ENCODE data around the gene CDKAL1. TPM values are rescaled to one million over a fixed set of nuclear protein-coding genes. Genes with fewer than 3 reads are reported as not detected.
"Not testable (repeated sequence)": the region's sequence is repeated elsewhere in the genome, so short reads cannot be mapped to it uniquely, and the experiment has no call there.

Gene CDKAL1
- total RNA-seq, 2 donors from 2014 or later = 23.5 to 26.4 TPM

- no peaks in the 10 kb centered on the region for H3K36me3 ChIP-seq (ENCODE audit: control insufficient read depth, insufficient read depth, low read length)
- Mint-ChIP-seq H3K4me3 (no peak overlapping the region), H3K27ac (no peak overlapping the region), H3K9me3 (no peaks in the 10 kb centered on the region), H3K27me3 (ENCODE audit: insufficient read depth) (no peaks in the 10 kb centered on the region), H3K4me1 (peaks cover 6% of the 10 kb centered on the region), H3K36me3 (ENCODE audit: low read depth) (peaks cover 4% of the 10 kb centered on the region)
- no peaks in the 10 kb centered on the region for H3K27me3 ChIP-seq (ENCODE audit: control insufficient read depth, insufficient read depth, low read length, poor library complexity, severe bottlenecking)
- WGBS, 2 experiments (ENCODE audit: insufficient coverage in 1 of 2, insufficient read length in 1 of 2) = 93 to 100% methylated on average over 1 to 4 of the region's 5 CpGs
- TF ChIP-seq CTCF (conservative IDR thresholded peaks at IDR 0.05) = no peak
- H3K9ac ChIP-seq (ENCODE audit: extremely low read depth, low read length, poor library complexity, severe bottlenecking) = no peak overlapping the region
- no peaks in the 10 kb centered on the region for H3K4me1 ChIP-seq (ENCODE audit: control insufficient read depth, insufficient read depth, low read length)
- H3K4me3 ChIP-seq (ENCODE audit: low read length) = no peak overlapping the region
- H3K27ac ChIP-seq (ENCODE audit: low read depth, low read length) = no peak overlapping the region
- peaks cover 3% of the 10 kb centered on the region for H3K9me3 ChIP-seq (ENCODE audit: control insufficient read depth, low read length)
- DNase-seq = no peak
These were observed 110.6 kb downstream of the CDKAL1 start for GRCh38 chr6:20644667-20645370.

- H3K27me3 ChIP-seq (ENCODE audit: control insufficient read depth, insufficient read depth, low read length, poor library complexity, severe bottlenecking); H3K9ac ChIP-seq (ENCODE audit: extremely low read depth, low read length, poor library complexity, severe bottlenecking); H3K9me3 ChIP-seq (ENCODE audit: control insufficient read depth, low read length); H3K4me3 ChIP-seq (ENCODE audit: low read length); H3K4me1 Mint-ChIP-seq; H3K27ac ChIP-seq (ENCODE audit: low read depth, low read length); H3K27me3 Mint-ChIP-seq (ENCODE audit: insufficient read depth); H3K36me3 Mint-ChIP-seq (ENCODE audit: low read depth); H3K27ac Mint-ChIP-seq; H3K36me3 ChIP-seq (ENCODE audit: control insufficient read depth, insufficient read depth, low read length); H3K4me1 ChIP-seq (ENCODE audit: control insufficient read depth, insufficient read depth, low read length); H3K9me3 Mint-ChIP-seq; DNase-seq; H3K4me3 Mint-ChIP-seq: not testable (repeated sequence)
- WGBS, 2 experiments (ENCODE audit: insufficient coverage in 1 of 2, insufficient read length in 1 of 2) = 75 to 100% methylated on average over 2 to 4 of the region's 6 CpGs
These were observed 111.3 kb downstream of the CDKAL1 start for GRCh38 chr6:20645572-20645971.

DNA sequence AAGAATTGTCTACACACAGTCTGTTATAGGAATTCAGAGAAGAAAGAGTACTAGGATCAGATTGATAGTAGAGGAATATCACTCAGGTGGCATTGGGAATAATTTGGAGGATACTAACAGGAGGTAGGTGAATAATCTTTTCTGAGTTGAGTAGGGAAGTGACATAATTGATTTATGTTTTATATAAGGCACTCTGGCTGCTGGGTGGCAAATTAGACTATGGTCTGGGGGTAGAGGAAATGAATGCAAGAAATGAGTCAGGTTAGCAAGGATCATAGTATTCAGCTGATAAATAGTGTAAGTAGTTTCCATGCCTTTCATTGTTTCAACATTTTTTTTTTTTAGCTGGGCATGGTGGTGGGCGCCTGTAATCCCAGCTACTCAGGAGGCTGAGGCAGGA, 113.3 kb downstream of the CDKAL1 start:
- DNase-seq = no peak
- no peak overlapping the region for H3K27ac ChIP-seq (ENCODE audit: low read depth, low read length)
- no peak for TF ChIP-seq CTCF (conservative IDR thresholded peaks at IDR 0.05)
- H3K4me3 ChIP-seq (ENCODE audit: low read length) = no peak overlapping the region
- no peak overlapping the region for H3K9ac ChIP-seq (ENCODE audit: extremely low read depth, low read length, poor library complexity, severe bottlenecking)
- H3K27me3 ChIP-seq (ENCODE audit: control insufficient read depth, insufficient read depth, low read length, poor library complexity, severe bottlenecking) = no peaks in the 10 kb centered on the region
- H3K4me3 Mint-ChIP-seq = no peak overlapping the region
- H3K36me3 Mint-ChIP-seq (ENCODE audit: low read depth) = peaks cover 7% of the 10 kb centered on the region
- no peaks in the 10 kb centered on the region for H3K4me1 ChIP-seq (ENCODE audit: control insufficient read depth, insufficient read depth, low read length)
- H3K4me1 Mint-ChIP-seq = peaks cover 3% of the 10 kb centered on the region
- H3K9me3 Mint-ChIP-seq = no peaks in the 10 kb centered on the region
- no peaks in the 10 kb centered on the region for H3K27me3 Mint-ChIP-seq (ENCODE audit: insufficient read depth)
- H3K9me3 ChIP-seq (ENCODE audit: control insufficient read depth, low read length) = peaks cover 5% of the 10 kb centered on the region
- H3K27ac Mint-ChIP-seq = no peak overlapping the region
- no peaks in the 10 kb centered on the region for H3K36me3 ChIP-seq (ENCODE audit: control insufficient read depth, insufficient read depth, low read length)
- 80 to 89% methylated on average over 1 of the region's 1 CpG for WGBS, 2 experiments (ENCODE audit: insufficient coverage in 1 of 2, insufficient read length in 1 of 2)

DNA sequence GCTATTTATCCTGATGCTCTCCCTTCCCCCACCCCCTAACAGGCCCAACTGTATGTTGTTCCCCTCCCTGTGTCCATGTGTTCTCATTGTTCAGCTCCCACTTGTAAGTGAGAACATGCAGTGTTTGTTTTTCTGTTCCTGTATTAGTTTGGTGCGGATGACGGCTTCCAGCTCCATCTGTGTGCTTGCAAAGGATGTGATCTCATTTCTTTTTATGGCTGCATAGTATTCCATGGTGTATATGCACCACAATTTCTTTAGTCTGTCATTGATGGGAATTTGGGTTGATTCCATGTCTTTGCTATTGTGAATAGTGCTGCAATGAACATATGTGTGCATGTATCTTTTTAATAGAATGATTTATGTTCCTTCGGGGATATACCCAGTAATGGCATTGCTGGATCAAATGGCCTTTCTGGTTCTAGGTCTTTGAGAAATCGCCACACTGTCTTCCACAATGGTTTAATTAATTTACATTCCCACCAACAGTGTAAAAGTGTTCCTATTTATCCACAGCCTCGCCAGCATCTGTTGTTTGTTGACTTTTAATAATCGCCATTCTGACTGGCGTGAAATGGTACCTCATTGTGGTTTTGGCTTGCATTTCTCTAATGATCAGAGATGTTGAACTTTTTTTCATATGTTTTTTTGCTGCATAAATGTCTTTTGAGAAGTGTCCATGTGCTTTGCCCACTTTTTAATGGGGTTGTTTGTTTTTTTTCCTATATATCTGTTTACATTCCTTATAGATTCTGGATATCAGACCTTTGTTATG, 115.6 kb downstream of the CDKAL1 start:
- not testable (repeated sequence) for H3K4me1 Mint-ChIP-seq, DNase-seq, H3K4me3 Mint-ChIP-seq

More for the DNA sequence above, 115.6 kb downstream of the CDKAL1 start:
- H3K9ac ChIP-seq (ENCODE audit: extremely low read depth, low read length, poor library complexity, severe bottlenecking); H3K4me1 ChIP-seq (ENCODE audit: control insufficient read depth, insufficient read depth, low read length); H3K9me3 ChIP-seq (ENCODE audit: control insufficient read depth, low read length); H3K9me3 Mint-ChIP-seq; H3K36me3 ChIP-seq (ENCODE audit: control insufficient read depth, insufficient read depth, low read length); H3K27ac Mint-ChIP-seq; H3K4me3 ChIP-seq (ENCODE audit: low read length); H3K27ac ChIP-seq (ENCODE audit: low read depth, low read length); H3K27me3 Mint-ChIP-seq (ENCODE audit: insufficient read depth); H3K27me3 ChIP-seq (ENCODE audit: control insufficient read depth, insufficient read depth, low read length, poor library complexity, severe bottlenecking): not testable (repeated sequence)
- peaks cover 11% of the 10 kb centered on the region for H3K36me3 Mint-ChIP-seq (ENCODE audit: low read depth)
- WGBS, 2 experiments (ENCODE audit: insufficient coverage in 1 of 2, insufficient read length in 1 of 2) = 95 to 97% methylated on average over 5 to 7 of the region's 7 CpGs

All from endodermal cell (in vitro differentiated cells).